Effector memory CD8-positive, alpha-beta T cell (primary cell): ENCODE results near the gene SMNDC1.
"Not testable (repeated sequence)": the region's sequence is repeated elsewhere in the genome, so short reads cannot be mapped to it uniquely, and the experiment has no call there.

Source experiments
- ATAC-seq: fragments of 150-1000 bp; cut with Tn5 transposase; replicated peaks from 2 replicates; pipeline ENCODE4 v1.10.0; 2021; ENCODE audit warnings: mild to moderate bottlenecking, moderate library complexity
- DNase-seq, 3 experiments: peaks; one replicate each; pipeline ENCODE4 v3.0.0; 2021
- H3K27ac Mint-ChIP-seq, 2 donors: one replicate each; pipeline ENCODE4 v1.8.0; 2022; ENCODE audit warnings: mild to moderate bottlenecking in 2 of 2, mixed read lengths in 2 of 2, moderate library complexity in 2 of 2
- H3K27me3 Mint-ChIP-seq, 2 donors: one replicate each; pipeline ENCODE4 v1.8.0; 2022; ENCODE audit warnings: mixed read lengths in 2 of 2
- H3K36me3 Mint-ChIP-seq: one replicate; pipeline ENCODE4 v1.8.0; 2022; ENCODE audit warnings: mild to moderate bottlenecking, moderate library complexity, mixed read lengths; ENCODE audit not compliant: insufficient read depth
- H3K4me1 Mint-ChIP-seq, 2 donors: one replicate each; pipeline ENCODE4 v1.8.0; 2022; ENCODE audit warnings: low read depth in 2 of 2, mixed read lengths in 2 of 2
- H3K4me3 Mint-ChIP-seq, 2 donors: one replicate each; pipeline ENCODE4 v1.8.0; 2022; ENCODE audit warnings: mild to moderate bottlenecking in 2 of 2, mixed read lengths in 2 of 2, moderate library complexity in 2 of 2
- H3K9me3 Mint-ChIP-seq, 2 donors: one replicate each; pipeline ENCODE4 v1.8.0; 2022; ENCODE audit warnings: mixed read lengths in 2 of 2

Gene SMNDC1

GRCh38 chr10:110340122-110340521, 35.4 kb upstream of the SMNDC1 start:
- DNase-seq = no peak
- peaks cover 9 to 17% of the 10 kb centered on the region in 2 donors for H3K27me3 Mint-ChIP-seq
- H3K27ac Mint-ChIP-seq = no peak overlapping the region
- H3K36me3 Mint-ChIP-seq = no peaks in the 10 kb centered on the region
- peaks cover under 1 to 4% of the 10 kb centered on the region in 2 donors for H3K4me1 Mint-ChIP-seq
- no peak for ATAC-seq
- no peak overlapping the region for H3K4me3 Mint-ChIP-seq
- H3K9me3 Mint-ChIP-seq = no peaks in the 10 kb centered on the region

GRCh38 chr10:110337906-110338305, 33.2 kb upstream of the SMNDC1 start:
- Mint-ChIP-seq H3K4me3 (no peak overlapping the region), H3K27ac (no peak overlapping the region), H3K36me3 (no peaks in the 10 kb centered on the region), H3K27me3 (peaks cover 6 to 16% of the 10 kb centered on the region in 2 donors), H3K9me3 (no peaks in the 10 kb centered on the region), H3K4me1 (peaks cover 2 to 4% of the 10 kb centered on the region in 2 donors)
- ATAC-seq = no peak
- no peak for DNase-seq

GRCh38 chr10:110337401-110337800, 32.7 kb upstream of the SMNDC1 start:
- Mint-ChIP-seq H3K36me3 (no peaks in the 10 kb centered on the region), H3K27ac (no peak overlapping the region), H3K4me1 (peaks cover 2 to 4% of the 10 kb centered on the region in 2 donors), H3K4me3 (no peak overlapping the region), H3K9me3 (no peaks in the 10 kb centered on the region), H3K27me3 (peaks cover under 1 to 11% of the 10 kb centered on the region in 2 donors)
- ATAC-seq (no peak), DNase-seq (no peak)

- H3K27me3 Mint-ChIP-seq = peaks cover 0 to 10% of the 10 kb centered on the region in 2 donors
- H3K9me3 Mint-ChIP-seq = no peaks in the 10 kb centered on the region
- no peak for DNase-seq
- no peak overlapping the region for H3K27ac Mint-ChIP-seq
- no peaks in the 10 kb centered on the region for H3K36me3 Mint-ChIP-seq
- peaks cover 2 to 4% of the 10 kb centered on the region in 2 donors for H3K4me1 Mint-ChIP-seq
- ATAC-seq = no peak
- no peak overlapping the region for H3K4me3 Mint-ChIP-seq
Measured at GRCh38 chr10:110336111-110336721, 31.5 kb upstream of the SMNDC1 start.

GRCh38 chr10:110335314-110336064, 30.8 kb upstream of the SMNDC1 start:
- H3K9me3 Mint-ChIP-seq = peaks cover 2 to 6% of the 10 kb centered on the region in 2 donors
- peaks cover 2 to 4% of the 10 kb centered on the region in 2 donors for H3K4me1 Mint-ChIP-seq
- H3K27me3 Mint-ChIP-seq = peaks cover 0 to 6% of the 10 kb centered on the region in 2 donors
- no peak overlapping the region for H3K27ac Mint-ChIP-seq
- DNase-seq (no peak), ATAC-seq (peak; percentile 42)
- no peak overlapping the region for H3K4me3 Mint-ChIP-seq
- no peaks in the 10 kb centered on the region for H3K36me3 Mint-ChIP-seq

- Mint-ChIP-seq H3K36me3 (no peaks in the 10 kb centered on the region), H3K27me3 (no peaks in the 10 kb centered on the region), H3K27ac (no peak overlapping the region), H3K4me3 (no peak overlapping the region), H3K9me3 (peaks cover 5 to 13% of the 10 kb centered on the region in 2 donors), H3K4me1 (peaks cover 2 to 4% of the 10 kb centered on the region in 2 donors)
- ATAC-seq (no peak), DNase-seq (no peak)
Measured at GRCh38 chr10:110334061-110334656, 29.4 kb upstream of the SMNDC1 start.

- Mint-ChIP-seq H3K9me3 (peaks cover 5 to 13% of the 10 kb centered on the region in 2 donors), H3K27me3 (peaks cover 4 to 11% of the 10 kb centered on the region in 2 donors)
- not testable (repeated sequence) for H3K4me1 Mint-ChIP-seq, H3K36me3 Mint-ChIP-seq, H3K4me3 Mint-ChIP-seq, DNase-seq, H3K27ac Mint-ChIP-seq, ATAC-seq
Measured at GRCh38 chr10:110331226-110331795, 26.6 kb upstream of the SMNDC1 start.

- H3K27ac Mint-ChIP-seq = no peak overlapping the region
- DNase-seq (no peak), ATAC-seq (no peak)
- H3K4me1 Mint-ChIP-seq = peaks cover 2% of the 10 kb centered on the region in 2 donors
- H3K36me3 Mint-ChIP-seq = no peaks in the 10 kb centered on the region
- H3K4me3 Mint-ChIP-seq = no peak overlapping the region
- H3K9me3 Mint-ChIP-seq = peaks cover 5 to 13% of the 10 kb centered on the region in 2 donors
- peaks cover 10 to 16% of the 10 kb centered on the region in 2 donors for H3K27me3 Mint-ChIP-seq
Measured at GRCh38 chr10:110330675-110331074, 26.0 kb upstream of the SMNDC1 start.

- H3K27ac Mint-ChIP-seq = no peak overlapping the region
- no peak for DNase-seq
- peaks cover 5 to 13% of the 10 kb centered on the region in 2 donors for H3K9me3 Mint-ChIP-seq
- ATAC-seq = no peak
- H3K27me3 Mint-ChIP-seq = peaks cover 16 to 20% of the 10 kb centered on the region in 2 donors
- H3K4me1 Mint-ChIP-seq = peaks cover 0 to 3% of the 10 kb centered on the region in 2 donors
- H3K4me3 Mint-ChIP-seq = no peak overlapping the region
- H3K36me3 Mint-ChIP-seq = no peaks in the 10 kb centered on the region
Measured at GRCh38 chr10:110327262-110327914, 22.7 kb upstream of the SMNDC1 start.

- peaks cover 0 to 3% of the 10 kb centered on the region in 2 donors for H3K4me1 Mint-ChIP-seq
- ATAC-seq (no peak), DNase-seq (no peak)
- no peak overlapping the region for H3K4me3 Mint-ChIP-seq
- H3K27me3 Mint-ChIP-seq = peaks cover 16 to 20% of the 10 kb centered on the region in 2 donors
- no peak overlapping the region for H3K27ac Mint-ChIP-seq
- peaks cover 5 to 13% of the 10 kb centered on the region in 2 donors for H3K9me3 Mint-ChIP-seq
- no peaks in the 10 kb centered on the region for H3K36me3 Mint-ChIP-seq
Measured at GRCh38 chr10:110326351-110327032, 21.8 kb upstream of the SMNDC1 start.

- ATAC-seq (no peak), DNase-seq (no peak)
- Mint-ChIP-seq H3K4me1 (peaks cover 0 to 3% of the 10 kb centered on the region in 2 donors), H3K9me3 (peaks cover 0 to under 1% of the 10 kb centered on the region in 2 donors), H3K27me3 (peaks cover 16 to 20% of the 10 kb centered on the region in 2 donors), H3K4me3 (no peak overlapping the region), H3K36me3 (no peaks in the 10 kb centered on the region), H3K27ac (no peak overlapping the region)
Measured at GRCh38 chr10:110324805-110325280, 20.1 kb upstream of the SMNDC1 start.

- peaks cover 0 to 3% of the 10 kb centered on the region in 2 donors for H3K4me1 Mint-ChIP-seq
- DNase-seq = no peak
- H3K27me3 Mint-ChIP-seq = peaks cover 16 to 20% of the 10 kb centered on the region in 2 donors
- no peaks in the 10 kb centered on the region for H3K36me3 Mint-ChIP-seq
- ATAC-seq = no peak
- H3K27ac Mint-ChIP-seq = no peak overlapping the region
- H3K4me3 Mint-ChIP-seq = no peak overlapping the region
- H3K9me3 Mint-ChIP-seq = no peaks in the 10 kb centered on the region
Measured at GRCh38 chr10:110324201-110324804, 19.6 kb upstream of the SMNDC1 start.
